ENCODE data around the gene CMIP. TPM values are rescaled to one million over a fixed set of nuclear protein-coding genes. Genes with fewer than 3 reads are reported as not detected.
A peak's percentile ranks its signal among the peaks of the same experiment; 100 is the strongest.
"Not testable (repeated sequence)": the region's sequence is repeated elsewhere in the genome, so short reads cannot be mapped to it uniquely, and the experiment has no call there.

The CMIP gene
- total RNA-seq, 4 donors from 2014 or later: 40.0 to 69.6 (median 47.0) TPM

GRCh38 chr16:81686391-81687130 is 242.0 kb downstream of the CMIP start:
- DNase-seq: no peak
- intact Hi-C loops (cut with DNase I; ENCODE audit: low total_unique reads) (no loop called here), in situ Hi-C loops (cut with MboI; ENCODE audit: low pct_ligation_motif_present in 1 of 4, low pct_unique_long_range_greater_than_20kb in 1 of 4, low sequenced_read_pairs in 3 of 4) (no loop called here)
- no peaks in the 10 kb centered on the region for H3K36me3 ChIP-seq
- WGBS, 2 donors (ENCODE audit: low coverage in 1 of 2): 90% methylated on average over 24 of the region's 24 CpGs; no CpG with 5 or more reads in 1 of the 2 donors
- H3K27me3 ChIP-seq: no peaks in the 10 kb centered on the region
- H3K27ac ChIP-seq: no peak overlapping the region
- H3K4me1 ChIP-seq: no peaks in the 10 kb centered on the region
- no peak for TF ChIP-seq CTCF (IDR thresholded peaks at IDR 0.05)
- no peak for TF ChIP-seq POLR2AphosphoS5 (IDR thresholded peaks at IDR 0.05)
- no peak for TF ChIP-seq POLR2A (IDR thresholded peaks at IDR 0.05)
- TF ChIP-seq EP300 (IDR thresholded peaks at IDR 0.05; ENCODE audit: low read depth): no peak
- no peak overlapping the region for H3K4me3 ChIP-seq
- H3K9me3 ChIP-seq: no peaks in the 10 kb centered on the region

GRCh38 chr16:81687131-81687456 is 242.5 kb downstream of the CMIP start:
- Histone ChIP-seq H3K27ac (no peak overlapping the region), H3K36me3 (no peaks in the 10 kb centered on the region), H3K9me3 (no peaks in the 10 kb centered on the region), H3K4me1 (no peaks in the 10 kb centered on the region), H3K27me3 (no peaks in the 10 kb centered on the region), H3K4me3 (no peak overlapping the region)
- 93% methylated on average over 4 of the region's 7 CpGs; no CpG with 5 or more reads in 1 of the 2 donors for WGBS, 2 donors (ENCODE audit: low coverage in 1 of 2)
- in situ Hi-C loops (cut with MboI; ENCODE audit: low pct_ligation_motif_present in 1 of 4, low pct_unique_long_range_greater_than_20kb in 1 of 4, low sequenced_read_pairs in 3 of 4) (no loop called here), intact Hi-C loops (cut with DNase I; ENCODE audit: low total_unique reads) (no loop called here)
- no peak for TF ChIP-seq POLR2AphosphoS5 (IDR thresholded peaks at IDR 0.05)
- TF ChIP-seq CTCF (IDR thresholded peaks at IDR 0.05): no peak
- TF ChIP-seq EP300 (IDR thresholded peaks at IDR 0.05; ENCODE audit: low read depth): no peak
- no peak for TF ChIP-seq POLR2A (IDR thresholded peaks at IDR 0.05)
- no peak for DNase-seq

- H3K27me3 ChIP-seq: no peaks in the 10 kb centered on the region
- TF ChIP-seq CTCF (IDR thresholded peaks at IDR 0.05) (no peak), EP300 (IDR thresholded peaks at IDR 0.05; ENCODE audit: low read depth) (no peak), POLR2A (IDR thresholded peaks at IDR 0.05) (no peak), POLR2AphosphoS5 (IDR thresholded peaks at IDR 0.05) (no peak)
- in situ Hi-C loops (cut with MboI; ENCODE audit: low pct_ligation_motif_present in 1 of 4, low pct_unique_long_range_greater_than_20kb in 1 of 4, low sequenced_read_pairs in 3 of 4): no loop called here
- H3K36me3 ChIP-seq: no peaks in the 10 kb centered on the region
- no peak overlapping the region for H3K4me3 ChIP-seq
- no peaks in the 10 kb centered on the region for H3K9me3 ChIP-seq
- DNase-seq: no peak
- H3K4me1 ChIP-seq: peaks cover 0 to 9% (median 0%) of the 10 kb centered on the region in 4 donors
- H3K27ac ChIP-seq: no peak overlapping the region
- WGBS, 2 donors (ENCODE audit: low coverage in 1 of 2): 71% methylated on average over 7 of the region's 7 CpGs; no CpG with 5 or more reads in 1 of the 2 donors
- intact Hi-C loops (cut with DNase I; ENCODE audit: low total_unique reads): no loop called here
Observed at GRCh38 chr16:81688182-81688581, 243.6 kb downstream of the CMIP start.

GRCh38 chr16:81688839-81689238 is 244.2 kb downstream of the CMIP start:
- H3K27me3 ChIP-seq; H3K9me3 ChIP-seq; H3K36me3 ChIP-seq; intact Hi-C loops (cut with DNase I; ENCODE audit: low total_unique reads); DNase-seq; H3K27ac ChIP-seq; in situ Hi-C loops (cut with MboI; ENCODE audit: low pct_ligation_motif_present in 1 of 4, low pct_unique_long_range_greater_than_20kb in 1 of 4, low sequenced_read_pairs in 3 of 4); H3K4me3 ChIP-seq: not testable (repeated sequence)
- peaks cover 0 to 11% (median 2%) of the 10 kb centered on the region in 4 donors for H3K4me1 ChIP-seq
- WGBS, 2 donors (ENCODE audit: low coverage in 1 of 2): 72 to 81% methylated on average over 3 to 5 of the region's 5 CpGs

GRCh38 chr16:81692021-81692420 is 247.4 kb downstream of the CMIP start:
- intact Hi-C loops (cut with DNase I; ENCODE audit: low total_unique reads) (no loop called here), in situ Hi-C loops (cut with MboI; ENCODE audit: low pct_ligation_motif_present in 1 of 4, low pct_unique_long_range_greater_than_20kb in 1 of 4, low sequenced_read_pairs in 3 of 4) (no loop called here)
- Histone ChIP-seq H3K9me3 (no peaks in the 10 kb centered on the region), H3K4me1 (peaks cover 0 to 37% (median 12%) of the 10 kb centered on the region in 4 donors), H3K27ac (peak overlapping the region; percentile 60 to 82 (median 77)), H3K4me3 (no peak overlapping the region), H3K27me3 (no peaks in the 10 kb centered on the region), H3K36me3 (no peaks in the 10 kb centered on the region)
- TF ChIP-seq EP300 (IDR thresholded peaks at IDR 0.05; ENCODE audit: low read depth) (no peak), POLR2AphosphoS5 (IDR thresholded peaks at IDR 0.05) (no peak), POLR2A (IDR thresholded peaks at IDR 0.05) (no peak), CTCF (IDR thresholded peaks at IDR 0.05) (no peak)
- WGBS, 2 donors (ENCODE audit: low coverage in 1 of 2): 88 to 93% methylated on average over 6 to 16 of the region's 16 CpGs
- no peak for DNase-seq

Data from transverse colon (tissue), 4 donors.